GM12891 (cell line): ENCODE results near the gene TLE3.
A peak's percentile ranks its signal among the peaks of the same experiment; 100 is the strongest.

Source experiments
- DNase-seq: peaks from one replicate; pipeline ENCODE4 v3.0.0; 2011; ENCODE audit warnings: low spot score; ENCODE audit not compliant: insufficient read length
- FAIRE-seq: peaks from 2 replicates; lab custom pipeline; 2011; peaks lifted over from hg19 to GRCh38; lab: Jason Lieb, UNC
- PAX5 ChIP-seq: IDR thresholded peaks from 2 replicates; pipeline ENCODE4 v1.6.1; 2011; ENCODE audit warnings: low read length, moderate library complexity, mild to moderate bottlenecking; ENCODE audit not compliant: insufficient read depth, severe bottlenecking
- POLR2A ChIP-seq: IDR thresholded peaks from 2 replicates; pipeline ENCODE4 v1.6.1; 2011; ENCODE audit warnings: low read depth, low read length, control low read depth
- POLR2AphosphoS5 ChIP-seq: IDR thresholded peaks from 2 replicates; pipeline ENCODE4 v1.6.1; 2011; ENCODE audit warnings: low read depth, low read length, control low read depth
- POU2F2 ChIP-seq: IDR thresholded peaks from 2 replicates; pipeline ENCODE4 v1.6.1; 2011; ENCODE audit warnings: low read depth, mild to moderate bottlenecking, control low read depth, low read length, moderate library complexity
- SPI1 ChIP-seq: IDR thresholded peaks from 2 replicates; pipeline ENCODE4 v1.6.1; 2011; ENCODE audit warnings: low read depth, low read length, control low read depth
- TAF1 ChIP-seq: IDR thresholded peaks from 2 replicates; pipeline ENCODE4 v1.6.1; 2011; ENCODE audit warnings: low read depth, low read length, control low read depth

Gene TLE3

DNA sequence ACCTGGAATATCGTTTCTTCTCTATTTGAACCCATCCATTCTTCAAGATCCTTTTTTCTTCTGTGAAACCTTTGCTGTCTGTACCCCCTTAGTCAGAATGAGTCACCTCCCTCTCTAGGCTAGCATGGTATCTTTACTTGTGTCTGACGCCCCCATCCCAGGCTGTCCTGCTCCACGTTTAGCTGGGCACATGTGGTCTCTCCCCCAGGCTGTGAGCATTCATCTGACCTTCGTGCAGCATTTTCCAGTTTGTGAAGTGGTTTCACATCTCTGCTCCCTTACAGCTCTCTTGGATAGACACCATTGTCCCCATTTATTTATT, 14.3 kb upstream of the TLE3 start:
- FAIRE-seq (no peak), DNase-seq (no peak)
- TF ChIP-seq TAF1 = no peak
- TF ChIP-seq POU2F2 = no peak
- no peak for TF ChIP-seq POLR2A
- TF ChIP-seq PAX5 = no peak
- no peak for TF ChIP-seq SPI1
- TF ChIP-seq POLR2AphosphoS5 = no peak

GRCh38 chr15:70111203-70112073, 13.7 kb upstream of the TLE3 start:
- FAIRE-seq (no peak), DNase-seq (no peak)
- TF ChIP-seq TAF1 = no peak
- no peak for TF ChIP-seq PAX5
- no peak for TF ChIP-seq SPI1
- TF ChIP-seq POLR2AphosphoS5 = no peak
- TF ChIP-seq POLR2A = no peak
- no peak for TF ChIP-seq POU2F2

- no peak for FAIRE-seq
- TF ChIP-seq POLR2A (no peak), POU2F2 (no peak), POLR2AphosphoS5 (no peak)
- DNase-seq = no peak
These were observed 12.3 kb upstream of the TLE3 start for GRCh38 chr15:70109978-70110377.

DNA sequence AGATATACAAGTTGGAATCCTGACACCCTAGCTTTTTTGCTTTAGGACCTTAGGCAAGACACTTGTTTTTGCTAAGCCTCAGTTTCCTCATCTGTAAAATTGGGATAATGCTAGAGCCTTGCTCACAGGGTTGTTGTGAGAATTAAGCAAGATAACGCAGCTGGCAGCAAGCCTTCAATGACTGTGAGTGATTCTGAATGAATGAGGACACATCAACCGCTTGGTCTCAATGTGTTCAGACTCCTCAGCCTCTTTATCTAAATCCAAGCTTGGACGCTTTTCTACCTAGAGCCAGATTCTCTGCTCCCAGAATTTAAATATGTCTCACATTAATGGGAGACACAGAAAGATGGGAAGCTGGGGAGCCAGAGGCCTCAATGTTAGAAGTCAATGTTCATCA, 11.8 kb upstream of the TLE3 start:
- TF ChIP-seq SPI1 (no peak), POLR2AphosphoS5 (no peak), POLR2A (no peak), TAF1 (no peak), POU2F2 (no peak), PAX5 (no peak)
- FAIRE-seq = no peak
- DNase-seq = no peak

GRCh38 chr15:70103880-70104626, 6.3 kb upstream of the TLE3 start:
- no peak for FAIRE-seq
- TF ChIP-seq POU2F2 = no peak
- TF ChIP-seq POLR2AphosphoS5 = no peak
- TF ChIP-seq TAF1 = no peak
- TF ChIP-seq POLR2A = no peak
- no peak for TF ChIP-seq PAX5
- TF ChIP-seq SPI1 = no peak
- DNase-seq = no peak

DNA sequence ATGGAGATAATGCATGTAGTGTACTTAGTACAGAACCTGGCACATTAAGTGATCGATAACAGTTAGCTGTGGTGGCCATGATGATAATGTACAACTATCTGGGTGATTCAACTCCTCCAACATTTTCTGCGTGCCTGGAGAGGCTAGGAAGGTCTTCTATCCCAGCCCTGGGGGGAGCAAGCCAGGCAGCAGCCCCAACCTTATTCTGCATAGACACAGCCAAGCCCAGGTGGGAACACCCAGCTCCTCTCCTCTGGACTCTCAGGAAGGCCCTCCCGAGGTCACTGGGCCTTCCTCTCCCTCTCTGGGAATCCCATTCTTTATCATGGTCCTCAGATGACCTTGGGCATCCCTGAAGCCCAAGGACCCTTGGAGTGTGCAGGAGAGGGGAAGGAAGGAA, 5.1 kb upstream of the TLE3 start:
- FAIRE-seq (peak; percentile 26), DNase-seq (no peak)
- no peak for TF ChIP-seq POLR2AphosphoS5
- no peak for TF ChIP-seq SPI1
- TF ChIP-seq PAX5 = no peak
- no peak for TF ChIP-seq POU2F2
- no peak for TF ChIP-seq POLR2A
- no peak for TF ChIP-seq TAF1

DNA sequence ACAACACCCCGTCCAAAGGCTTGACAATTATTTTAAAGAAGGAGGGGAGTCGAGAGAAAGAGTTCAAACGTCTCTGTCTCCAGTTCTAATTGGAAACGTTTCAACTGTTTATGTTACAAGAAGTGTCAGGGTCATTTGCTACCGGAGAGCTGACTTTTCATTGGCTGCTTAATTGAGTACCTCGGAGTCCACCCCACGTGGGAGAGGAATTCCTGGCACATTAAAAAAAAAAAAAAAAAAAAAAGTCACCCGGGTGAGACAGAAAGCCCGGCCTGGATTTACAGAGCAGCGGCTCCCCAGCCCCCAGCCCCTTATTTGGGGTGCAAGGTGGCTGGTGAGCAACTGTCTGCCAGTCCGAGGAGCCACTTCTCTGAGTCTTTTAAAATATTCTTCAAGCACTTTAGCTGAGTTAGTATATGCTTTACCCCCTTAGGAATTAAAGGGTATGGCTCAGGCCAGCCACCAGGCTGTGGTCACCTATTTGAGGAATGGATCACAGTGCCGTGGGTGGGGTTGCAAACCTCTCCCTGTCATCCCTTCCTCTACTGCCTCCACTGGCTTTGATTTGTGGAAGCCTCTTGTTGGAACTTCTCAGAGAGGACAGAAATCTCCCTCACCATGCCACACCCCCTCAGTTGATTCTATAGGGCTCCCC, 3.9 kb upstream of the TLE3 start:
- FAIRE-seq = no peak
- TF ChIP-seq POLR2A = no peak
- TF ChIP-seq PAX5 = no peak
- TF ChIP-seq POLR2AphosphoS5 = no peak
- TF ChIP-seq TAF1 = no peak
- TF ChIP-seq POU2F2 = no peak
- TF ChIP-seq SPI1 = no peak
- DNase-seq = no peak

- DNase-seq (no peak), FAIRE-seq (peak; percentile 79)
- TF ChIP-seq POLR2A (no peak), SPI1 (no peak), TAF1 (no peak), POLR2AphosphoS5 (no peak), PAX5 (no peak), POU2F2 (no peak)
These were observed 3.0 kb upstream of the TLE3 start for GRCh38 chr15:70100474-70101341.

GRCh38 chr15:70099967-70100473, 2.3 kb upstream of the TLE3 start:
- no peak for DNase-seq
- FAIRE-seq = no peak
- TF ChIP-seq PAX5 (no peak), POLR2AphosphoS5 (no peak)
